Fibroblast of pulmonary artery (primary cell): ENCODE measurements around the gene SMYD3.
"Not testable (repeated sequence)": the region's sequence is repeated elsewhere in the genome, so short reads cannot be mapped to it uniquely, and the experiment has no call there.

Source experiments
- DNase-seq: peaks from one replicate; pipeline ENCODE4 v3.0.0-alpha.2; 2010; ENCODE audit warnings: low read depth
- H3K4me3 ChIP-seq: replicated peaks from 2 replicates; pipeline ENCODE4 v1.5.1; 2011; ENCODE audit warnings: low read depth, mild to moderate bottlenecking, control low read depth, low read length, moderate library complexity
- TF ChIP-seq, protein P1 (sequence below): IDR thresholded peaks from 2 replicates; pipeline ENCODE4 v1.5.1; 2011; ENCODE audit warnings: mild to moderate bottlenecking, control low read depth, low read length, inconsistent platforms; ENCODE audit errors: missing control alignments

SMYD3 gene

DNA sequence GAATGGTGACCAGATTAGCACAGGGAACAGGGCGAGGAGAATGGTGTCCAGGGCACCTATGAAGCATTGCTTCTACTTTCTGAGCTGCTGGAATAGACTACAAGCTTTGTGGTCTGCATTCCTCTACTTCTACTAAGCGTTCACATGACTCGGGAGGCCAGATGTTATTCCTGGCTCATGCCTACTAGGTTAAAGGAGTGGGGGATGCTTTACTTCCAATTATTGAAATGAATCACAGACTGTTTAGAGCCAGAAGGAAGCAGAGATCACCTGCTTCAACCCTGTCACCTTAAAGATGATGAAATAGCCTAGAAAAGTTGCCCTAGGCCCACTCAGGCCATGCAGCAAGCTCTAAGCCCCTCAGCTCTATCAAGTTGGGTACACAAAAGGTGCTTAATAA, 718.8 kb downstream of the SMYD3 start:
- TF ChIP-seq, protein P1, sequence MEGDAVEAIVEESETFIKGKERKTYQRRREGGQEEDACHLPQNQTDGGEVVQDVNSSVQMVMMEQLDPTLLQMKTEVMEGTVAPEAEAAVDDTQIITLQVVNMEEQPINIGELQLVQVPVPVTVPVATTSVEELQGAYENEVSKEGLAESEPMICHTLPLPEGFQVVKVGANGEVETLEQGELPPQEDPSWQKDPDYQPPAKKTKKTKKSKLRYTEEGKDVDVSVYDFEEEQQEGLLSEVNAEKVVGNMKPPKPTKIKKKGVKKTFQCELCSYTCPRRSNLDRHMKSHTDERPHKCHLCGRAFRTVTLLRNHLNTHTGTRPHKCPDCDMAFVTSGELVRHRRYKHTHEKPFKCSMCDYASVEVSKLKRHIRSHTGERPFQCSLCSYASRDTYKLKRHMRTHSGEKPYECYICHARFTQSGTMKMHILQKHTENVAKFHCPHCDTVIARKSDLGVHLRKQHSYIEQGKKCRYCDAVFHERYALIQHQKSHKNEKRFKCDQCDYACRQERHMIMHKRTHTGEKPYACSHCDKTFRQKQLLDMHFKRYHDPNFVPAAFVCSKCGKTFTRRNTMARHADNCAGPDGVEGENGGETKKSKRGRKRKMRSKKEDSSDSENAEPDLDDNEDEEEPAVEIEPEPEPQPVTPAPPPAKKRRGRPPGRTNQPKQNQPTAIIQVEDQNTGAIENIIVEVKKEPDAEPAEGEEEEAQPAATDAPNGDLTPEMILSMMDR: no peak
- peak; percentile 93 for DNase-seq
- no peak overlapping the region for H3K4me3 ChIP-seq

DNA sequence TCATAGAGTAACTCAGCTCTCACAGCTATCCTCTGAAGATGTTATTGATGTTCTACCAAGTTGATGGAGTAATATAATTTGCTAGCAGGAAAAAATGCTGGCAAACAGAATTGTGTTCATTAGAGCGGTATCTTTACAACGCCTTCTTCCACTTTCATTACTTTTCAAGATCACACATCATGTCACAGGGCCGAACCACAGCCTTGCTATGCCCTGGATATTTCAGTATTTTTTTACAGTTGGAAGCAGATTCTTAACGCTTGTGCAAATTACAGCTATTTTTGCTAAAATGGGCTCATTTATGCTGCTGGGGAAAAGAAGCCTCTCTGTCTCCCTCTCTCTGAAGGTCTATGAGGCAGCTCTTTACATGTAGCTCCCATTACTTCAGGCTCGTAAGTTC, 720.1 kb downstream of the SMYD3 start:
- no peak for DNase-seq
- TF ChIP-seq, protein P1: no peak
- H3K4me3 ChIP-seq: no peak overlapping the region

DNA sequence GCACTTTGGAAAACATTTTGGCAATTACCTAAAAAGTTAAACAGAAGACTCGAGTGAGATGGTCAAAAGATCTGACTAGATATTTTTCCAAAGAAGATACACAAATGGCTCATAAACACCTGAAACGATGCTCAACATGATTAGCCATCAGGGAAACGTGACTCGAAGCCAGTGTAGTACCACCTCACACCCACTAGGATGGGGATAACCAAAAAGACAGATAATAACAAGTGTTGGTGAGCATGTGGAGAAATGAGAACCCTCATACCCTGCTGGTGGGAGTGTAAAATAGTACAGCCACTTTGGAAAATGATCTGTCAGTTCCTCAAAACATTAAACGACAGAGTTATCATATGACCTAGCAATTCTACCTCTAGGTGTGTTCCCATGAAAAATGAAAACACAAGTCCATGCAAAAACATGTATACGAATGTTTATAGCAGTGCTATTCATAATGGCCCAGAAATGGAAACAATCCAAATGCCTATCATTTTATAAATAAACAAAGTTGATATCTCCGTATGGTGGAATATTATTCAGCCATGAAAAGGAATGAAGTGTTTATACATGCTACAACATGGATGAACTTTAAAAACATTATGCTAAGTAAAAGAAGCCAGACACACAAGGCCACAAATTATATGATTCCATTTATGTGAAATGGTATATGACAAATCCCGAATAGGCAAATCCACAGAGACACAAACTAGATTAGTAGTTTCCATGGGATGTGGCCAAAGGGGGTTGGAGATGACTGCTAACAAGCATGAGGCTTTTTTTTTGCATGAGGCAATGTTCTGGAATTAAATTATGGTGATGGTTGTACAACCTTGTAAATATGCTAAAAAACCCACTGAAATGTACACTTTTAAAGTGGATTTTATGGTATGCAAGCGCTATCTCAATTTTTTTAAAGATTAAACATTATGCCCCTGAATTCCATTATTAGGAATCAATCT, 727.0 kb downstream of the SMYD3 start:
- TF ChIP-seq, protein P1: no peak
- DNase-seq: no peak
- H3K4me3 ChIP-seq: no peak overlapping the region

DNA sequence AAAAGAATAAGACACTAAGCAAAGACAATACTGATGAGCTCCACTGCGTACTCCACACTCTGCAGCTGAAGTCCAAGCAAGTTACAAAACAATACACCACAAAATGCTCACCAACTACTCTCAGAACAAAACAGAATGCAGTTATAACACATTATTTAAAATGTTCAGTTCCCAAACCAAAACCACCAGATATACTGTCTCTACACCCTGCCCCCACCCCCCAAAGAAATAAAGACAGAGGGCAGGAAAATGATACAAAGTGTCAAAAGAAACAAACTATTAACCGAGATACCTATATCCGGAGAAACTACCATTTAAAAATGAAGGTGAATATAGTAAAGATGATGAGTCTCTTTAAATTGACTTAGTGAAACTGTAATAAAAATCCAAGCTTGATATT, 729.3 kb downstream of the SMYD3 start:
- no peak for DNase-seq
- no peak overlapping the region for H3K4me3 ChIP-seq
- TF ChIP-seq, protein P1: no peak

DNA sequence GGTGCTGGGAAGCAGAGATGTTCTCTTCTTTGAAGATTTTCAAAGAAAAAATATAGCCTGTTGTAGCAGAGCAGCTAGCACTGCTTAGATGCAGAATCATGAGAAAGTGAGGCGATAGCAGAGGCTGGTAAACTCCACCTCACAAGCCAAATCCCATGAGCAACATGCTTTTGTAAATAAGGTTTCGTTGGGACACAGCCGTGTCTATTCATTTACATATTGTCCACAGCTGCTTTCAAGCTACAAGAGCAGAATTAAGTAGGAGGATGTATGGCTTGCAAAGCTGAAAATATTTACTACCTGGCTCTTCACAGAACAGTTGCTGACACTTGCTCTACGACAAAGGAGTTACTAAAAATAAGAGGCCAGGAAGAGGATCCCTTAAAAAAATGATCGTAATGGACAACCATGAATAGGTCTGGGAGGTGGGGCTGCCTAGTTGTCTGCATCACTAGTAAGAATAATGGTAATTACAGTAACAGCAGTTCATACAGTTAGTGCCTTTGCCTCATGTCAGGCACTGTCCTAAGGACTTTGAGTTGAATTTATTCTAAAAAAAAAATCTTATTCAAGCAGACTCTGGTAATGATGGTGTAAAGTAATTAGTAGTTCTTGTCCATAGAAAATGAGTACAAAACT, 730.3 kb downstream of the SMYD3 start:
- H3K4me3 ChIP-seq: no peak overlapping the region
- TF ChIP-seq, protein P1: no peak
- DNase-seq: no peak

DNA sequence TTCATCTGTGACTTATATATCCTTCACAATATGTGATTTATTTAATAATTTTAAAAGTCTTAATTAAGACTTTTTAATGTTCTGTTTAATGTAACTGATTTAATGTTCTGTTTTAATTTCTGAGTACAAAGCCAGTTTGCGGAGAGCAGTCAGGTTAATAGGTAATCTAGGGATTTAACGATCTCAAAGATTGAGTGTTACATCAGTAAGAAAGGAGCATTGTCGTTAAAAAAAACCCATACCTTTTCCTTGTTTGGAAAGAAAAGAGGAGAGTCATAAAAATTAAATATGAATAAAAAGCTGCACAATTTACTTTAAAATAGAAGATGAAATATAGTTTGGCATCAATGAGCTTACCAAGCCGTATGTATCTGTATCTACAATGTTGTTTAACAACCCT, 730.9 kb downstream of the SMYD3 start:
- no peak for DNase-seq
- no peak overlapping the region for H3K4me3 ChIP-seq
- TF ChIP-seq, protein P1: no peak

DNA sequence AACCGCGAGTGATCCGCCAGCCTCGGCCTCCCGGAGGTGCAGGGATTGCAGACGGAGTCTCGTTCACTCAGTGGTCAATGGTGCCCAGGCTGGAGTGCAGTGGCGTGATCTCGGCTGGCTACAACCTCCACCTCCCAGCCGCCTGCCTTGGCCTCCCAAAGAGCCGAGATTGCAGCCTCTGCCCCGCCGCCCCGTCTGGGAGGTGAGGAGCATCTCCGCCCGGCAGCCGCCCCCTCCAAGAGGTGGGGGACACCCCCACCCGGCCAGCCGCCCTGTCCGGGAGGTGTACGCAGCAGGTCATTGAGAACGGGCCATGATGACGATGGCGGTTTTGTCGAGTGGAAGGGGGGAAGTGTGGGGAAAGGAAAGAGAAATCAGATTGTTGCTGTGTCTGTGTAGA, 732.1 kb downstream of the SMYD3 start:
- not testable (repeated sequence) for DNase-seq, H3K4me3 ChIP-seq
